ENCODE data around the gene PBXIP1. TPM values are rescaled to one million over a fixed set of nuclear protein-coding genes. Genes with fewer than 3 reads are reported as not detected.
A peak's percentile ranks its signal among the peaks of the same experiment; 100 is the strongest.

Gene PBXIP1
- total and polyA plus RNA-seq, 2 experiments from 2014 or later, result 53.0 to 61.0 TPM

DNA sequence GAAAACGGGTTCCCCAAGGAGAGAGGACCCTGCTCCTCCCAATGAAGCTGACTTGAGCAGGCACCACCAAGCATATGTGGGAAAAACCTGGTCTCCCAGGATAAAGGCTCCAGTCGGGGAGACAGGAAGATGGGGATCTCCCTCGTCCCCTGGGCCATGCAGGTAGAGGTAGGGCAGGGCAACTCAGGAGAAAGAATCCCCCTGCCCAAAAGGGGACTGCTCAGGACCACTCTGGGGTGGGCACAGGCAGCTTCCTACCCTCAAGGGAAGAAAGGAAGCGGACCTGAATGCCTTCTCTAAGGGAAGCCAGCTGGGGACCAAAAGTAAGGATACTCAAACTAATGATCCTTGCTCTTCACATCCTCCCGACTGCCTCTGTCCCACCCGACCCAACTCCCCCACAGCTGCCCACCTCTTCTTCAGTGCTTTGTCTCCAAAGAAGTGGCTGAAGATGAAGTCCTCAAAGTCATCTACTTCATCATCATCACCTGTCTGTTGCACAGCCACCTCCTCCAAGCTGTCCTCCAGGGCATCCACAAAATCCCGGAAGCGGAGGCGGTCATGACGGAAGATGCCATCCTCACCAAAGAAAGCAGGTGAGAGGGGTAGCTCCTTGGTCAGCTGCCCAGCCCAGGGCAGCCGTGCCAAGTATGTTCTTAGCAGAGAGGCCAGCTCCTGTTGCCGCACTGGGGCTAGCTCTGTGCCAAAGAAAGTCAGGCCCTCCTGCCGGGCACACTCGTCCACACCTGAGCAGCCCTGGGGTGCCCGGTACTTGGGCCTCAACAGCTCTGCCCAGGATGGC, 10.5 kb downstream of the PBXIP1 start:
- no peaks in the 10 kb centered on the region for H4K20me1 ChIP-seq (ENCODE audit: insufficient read depth, poor library complexity, severe bottlenecking)
- TF ChIP-seq CTCF (IDR thresholded peaks at IDR 0.05; ENCODE audit: poor library complexity), result no peak
- TF ChIP-seq EZH2 (IDR thresholded peaks at IDR 0.05; ENCODE audit: borderline replicate concordance), result no peak
- no peak for TF ChIP-seq EZH2phosphoT487 (IDR thresholded peaks at IDR 0.05; ENCODE audit: low read depth, severe bottlenecking, unreplicated experiment)
- H3K27ac ChIP-seq, result peak overlapping the region; percentile 93
- H3K4me2 ChIP-seq, result peak overlapping the region; percentile 44
- H3K9me3 ChIP-seq (ENCODE audit: low read depth), result no peaks in the 10 kb centered on the region
- no peaks in the 10 kb centered on the region for H3K27me3 ChIP-seq
- no peaks in the 10 kb centered on the region for H3K36me3 ChIP-seq (replicated peaks; ENCODE audit: insufficient read depth, low read depth)
- H2AFZ ChIP-seq, result no peak overlapping the region
- no peak for DNase-seq (ENCODE audit: low spot score)
- H3K79me2 ChIP-seq, result no peaks in the 10 kb centered on the region
- no peak overlapping the region for H3K4me3 ChIP-seq
- WGBS (ENCODE audit: low lambda C conversion rate, missing lambda C conversion rate), result 88% methylated on average over 15 of the region's 15 CpGs
- H3K9me2 ChIP-seq (replicated peaks; ENCODE audit: insufficient read depth), result no peaks in the 10 kb centered on the region
- H3K4me1 ChIP-seq (ENCODE audit: insufficient read depth), result peaks cover 20% of the 10 kb centered on the region

GRCh38 chr1:154944401-154945159, 11.3 kb downstream of the PBXIP1 start:
- Histone ChIP-seq H3K27me3 (no peaks in the 10 kb centered on the region), H3K9me2 (replicated peaks; ENCODE audit: insufficient read depth) (no peaks in the 10 kb centered on the region), H3K4me1 (ENCODE audit: insufficient read depth) (peaks cover 20% of the 10 kb centered on the region), H4K20me1 (ENCODE audit: insufficient read depth, poor library complexity, severe bottlenecking) (no peaks in the 10 kb centered on the region), H3K9me3 (ENCODE audit: low read depth) (no peaks in the 10 kb centered on the region), H3K4me2 (peak overlapping the region; percentile 44), H3K79me2 (no peaks in the 10 kb centered on the region), H3K36me3 (replicated peaks; ENCODE audit: insufficient read depth, low read depth) (no peaks in the 10 kb centered on the region), H3K4me3 (no peak overlapping the region), H3K27ac (peak overlapping the region; percentile 93), H2AFZ (no peak overlapping the region)
- WGBS (ENCODE audit: low lambda C conversion rate, missing lambda C conversion rate), result 50% methylated on average over 9 of the region's 9 CpGs
- TF ChIP-seq EZH2 (IDR thresholded peaks at IDR 0.05; ENCODE audit: borderline replicate concordance), result no peak
- TF ChIP-seq CTCF (IDR thresholded peaks at IDR 0.05; ENCODE audit: poor library complexity), result no peak
- TF ChIP-seq EZH2phosphoT487 (IDR thresholded peaks at IDR 0.05; ENCODE audit: low read depth, severe bottlenecking, unreplicated experiment), result no peak
- DNase-seq (ENCODE audit: low spot score), result peak; percentile 78

GRCh38 chr1:154943649-154944400, 12.1 kb downstream of the PBXIP1 start:
- no peak overlapping the region for H3K4me3 ChIP-seq
- H3K27ac ChIP-seq, result peak overlapping the region; percentile 93
- no peaks in the 10 kb centered on the region for H4K20me1 ChIP-seq (ENCODE audit: insufficient read depth, poor library complexity, severe bottlenecking)
- no peak for TF ChIP-seq EZH2phosphoT487 (IDR thresholded peaks at IDR 0.05; ENCODE audit: low read depth, severe bottlenecking, unreplicated experiment)
- peak; percentile 74 for TF ChIP-seq CTCF (IDR thresholded peaks at IDR 0.05; ENCODE audit: poor library complexity)
- TF ChIP-seq EZH2 (IDR thresholded peaks at IDR 0.05; ENCODE audit: borderline replicate concordance), result no peak
- no peaks in the 10 kb centered on the region for H3K9me2 ChIP-seq (replicated peaks; ENCODE audit: insufficient read depth)
- peaks cover 20% of the 10 kb centered on the region for H3K4me1 ChIP-seq (ENCODE audit: insufficient read depth)
- no peaks in the 10 kb centered on the region for H3K79me2 ChIP-seq
- no peak overlapping the region for H2AFZ ChIP-seq
- peak overlapping the region; percentile 36 for H3K4me2 ChIP-seq
- WGBS (ENCODE audit: low lambda C conversion rate, missing lambda C conversion rate), result 51% methylated on average over 6 of the region's 6 CpGs
- H3K9me3 ChIP-seq (ENCODE audit: low read depth), result no peaks in the 10 kb centered on the region
- H3K27me3 ChIP-seq, result no peaks in the 10 kb centered on the region
- H3K36me3 ChIP-seq (replicated peaks; ENCODE audit: insufficient read depth, low read depth), result no peaks in the 10 kb centered on the region
- peak; percentile 65 for DNase-seq (ENCODE audit: low spot score)

Data from hepatocyte (in vitro differentiated cells).